Stomach smooth muscle (tissue), 2 donors: ENCODE measurements around the gene TEPSIN.

Experiments
- H3K27ac ChIP-seq: one replicate; pipeline ENCODE4 v1.7.0; 2013; ENCODE audit warnings: mild to moderate bottlenecking, low read length, inconsistent platforms
- H3K27me3 ChIP-seq, 2 donors: one replicate each; pipeline ENCODE4 v1.7.0; 2013; ENCODE audit warnings: low read length in 2 of 2; ENCODE audit not compliant: insufficient read depth in 2 of 2, control insufficient read depth in 1 of 2
- H3K36me3 ChIP-seq, 2 donors: one replicate each; pipeline ENCODE4 v1.7.0; 2013; ENCODE audit warnings: low read length in 2 of 2; ENCODE audit not compliant: control insufficient read depth in 2 of 2, insufficient read depth in 2 of 2
- H3K4me1 ChIP-seq: one replicate; pipeline ENCODE4 v1.7.0; 2013; ENCODE audit warnings: low read length; ENCODE audit not compliant: control insufficient read depth, insufficient read depth
- H3K4me3 ChIP-seq, 2 donors: one replicate each; pipeline ENCODE4 v1.7.0; 2013; ENCODE audit warnings: low read length in 2 of 2
- H3K9ac ChIP-seq, 2 donors: one replicate each; pipeline ENCODE4 v1.7.0; 2013; ENCODE audit warnings: low read length in 2 of 2, mild to moderate bottlenecking in 1 of 2
- H3K9me3 ChIP-seq, 2 donors: one replicate each; pipeline ENCODE4 v1.7.0; 2013; ENCODE audit warnings: low read length in 2 of 2; ENCODE audit not compliant: control insufficient read depth in 2 of 2
- donor health status: healthy.
- donor health status: Pancreatic carcinoma.

The TEPSIN gene

GRCh38 chr17:81204578-81204977 lies 34.3 kb downstream of the TEPSIN start:
- H3K9ac ChIP-seq = no peak overlapping the region
- peaks cover under 1% of the 10 kb centered on the region for H3K4me1 ChIP-seq
- H3K36me3 ChIP-seq = no peaks in the 10 kb centered on the region
- H3K27me3 ChIP-seq = no peaks in the 10 kb centered on the region
- no peaks in the 10 kb centered on the region for H3K9me3 ChIP-seq
- no peak overlapping the region for H3K27ac ChIP-seq
- H3K4me3 ChIP-seq = no peak overlapping the region

GRCh38 chr17:81203136-81203535 lies 35.7 kb downstream of the TEPSIN start:
- Histone ChIP-seq H3K27me3 (no peaks in the 10 kb centered on the region), H3K9ac (no peak overlapping the region), H3K27ac (no peak overlapping the region), H3K36me3 (no peaks in the 10 kb centered on the region), H3K4me1 (peaks cover 6% of the 10 kb centered on the region), H3K9me3 (no peaks in the 10 kb centered on the region), H3K4me3 (no peak overlapping the region)

GRCh38 chr17:81202318-81202717 lies 36.5 kb downstream of the TEPSIN start:
- H3K36me3 ChIP-seq = no peaks in the 10 kb centered on the region
- peaks cover 6% of the 10 kb centered on the region for H3K4me1 ChIP-seq
- H3K9me3 ChIP-seq = no peaks in the 10 kb centered on the region
- no peaks in the 10 kb centered on the region for H3K27me3 ChIP-seq
- H3K27ac ChIP-seq = no peak overlapping the region
- no peak overlapping the region for H3K4me3 ChIP-seq
- H3K9ac ChIP-seq = no peak overlapping the region

GRCh38 chr17:81200695-81201580 lies 37.9 kb downstream of the TEPSIN start:
- no peaks in the 10 kb centered on the region for H3K36me3 ChIP-seq
- no peaks in the 10 kb centered on the region for H3K9me3 ChIP-seq
- H3K27me3 ChIP-seq = no peaks in the 10 kb centered on the region
- peaks cover 8% of the 10 kb centered on the region for H3K4me1 ChIP-seq
- no peak overlapping the region for H3K4me3 ChIP-seq
- H3K27ac ChIP-seq = no peak overlapping the region
- no peak overlapping the region for H3K9ac ChIP-seq

- H3K4me3 ChIP-seq = no peak overlapping the region
- no peaks in the 10 kb centered on the region for H3K27me3 ChIP-seq
- H3K27ac ChIP-seq = no peak overlapping the region
- no peaks in the 10 kb centered on the region for H3K9me3 ChIP-seq
- H3K36me3 ChIP-seq = no peaks in the 10 kb centered on the region
- H3K9ac ChIP-seq = no peak overlapping the region
- peaks cover 15% of the 10 kb centered on the region for H3K4me1 ChIP-seq
These were observed 38.7 kb downstream of the TEPSIN start for GRCh38 chr17:81200201-81200600.

GRCh38 chr17:81199482-81199830 lies 39.4 kb downstream of the TEPSIN start:
- H3K27me3 ChIP-seq = no peaks in the 10 kb centered on the region
- peaks cover 19% of the 10 kb centered on the region for H3K4me1 ChIP-seq
- H3K9me3 ChIP-seq = no peaks in the 10 kb centered on the region
- H3K36me3 ChIP-seq = no peaks in the 10 kb centered on the region
- H3K27ac ChIP-seq = no peak overlapping the region
- no peak overlapping the region for H3K9ac ChIP-seq
- no peak overlapping the region for H3K4me3 ChIP-seq

- Histone ChIP-seq H3K36me3 (no peaks in the 10 kb centered on the region), H3K27me3 (no peaks in the 10 kb centered on the region)
These were observed 39.9 kb downstream of the TEPSIN start for GRCh38 chr17:81198826-81199481.

GRCh38 chr17:81197831-81198490 lies 40.9 kb downstream of the TEPSIN start:
- Histone ChIP-seq H3K9ac (no peak overlapping the region), H3K4me3 (no peak overlapping the region), H3K9me3 (no peaks in the 10 kb centered on the region), H3K27me3 (no peaks in the 10 kb centered on the region), H3K36me3 (no peaks in the 10 kb centered on the region), H3K27ac (no peak overlapping the region), H3K4me1 (peaks cover 22% of the 10 kb centered on the region)

More at GRCh38 chr17:81198826-81199481, 39.9 kb downstream of the TEPSIN start:
- Histone ChIP-seq H3K4me1 (peaks cover 22% of the 10 kb centered on the region), H3K9me3 (no peaks in the 10 kb centered on the region), H3K9ac (no peak overlapping the region), H3K4me3 (no peak overlapping the region), H3K27ac (no peak overlapping the region)

- no peak overlapping the region for H3K4me3 ChIP-seq
- no peaks in the 10 kb centered on the region for H3K9me3 ChIP-seq
- no peak overlapping the region for H3K27ac ChIP-seq
- no peaks in the 10 kb centered on the region for H3K36me3 ChIP-seq
- no peaks in the 10 kb centered on the region for H3K27me3 ChIP-seq
- H3K4me1 ChIP-seq = peaks cover 22% of the 10 kb centered on the region
- H3K9ac ChIP-seq = no peak overlapping the region
These were observed 41.5 kb downstream of the TEPSIN start for GRCh38 chr17:81197409-81197795.

GRCh38 chr17:81196505-81197408 lies 42.1 kb downstream of the TEPSIN start:
- Histone ChIP-seq H3K27ac (no peak overlapping the region), H3K9ac (no peak overlapping the region), H3K4me1 (peaks cover 22% of the 10 kb centered on the region), H3K36me3 (no peaks in the 10 kb centered on the region), H3K27me3 (no peaks in the 10 kb centered on the region), H3K9me3 (no peaks in the 10 kb centered on the region), H3K4me3 (no peak overlapping the region)
